ENCODE results near the gene RHOU. TPM values are rescaled to one million over a fixed set of nuclear protein-coding genes. Genes with fewer than 3 reads are reported as not detected.

RHOU gene
- total RNA-seq, 3 donors from 2014 or later (not counting 1 experiment from before 2014, with no cell fraction given), result 0.33 to 1.6 (median 0.82) TPM

DNA sequence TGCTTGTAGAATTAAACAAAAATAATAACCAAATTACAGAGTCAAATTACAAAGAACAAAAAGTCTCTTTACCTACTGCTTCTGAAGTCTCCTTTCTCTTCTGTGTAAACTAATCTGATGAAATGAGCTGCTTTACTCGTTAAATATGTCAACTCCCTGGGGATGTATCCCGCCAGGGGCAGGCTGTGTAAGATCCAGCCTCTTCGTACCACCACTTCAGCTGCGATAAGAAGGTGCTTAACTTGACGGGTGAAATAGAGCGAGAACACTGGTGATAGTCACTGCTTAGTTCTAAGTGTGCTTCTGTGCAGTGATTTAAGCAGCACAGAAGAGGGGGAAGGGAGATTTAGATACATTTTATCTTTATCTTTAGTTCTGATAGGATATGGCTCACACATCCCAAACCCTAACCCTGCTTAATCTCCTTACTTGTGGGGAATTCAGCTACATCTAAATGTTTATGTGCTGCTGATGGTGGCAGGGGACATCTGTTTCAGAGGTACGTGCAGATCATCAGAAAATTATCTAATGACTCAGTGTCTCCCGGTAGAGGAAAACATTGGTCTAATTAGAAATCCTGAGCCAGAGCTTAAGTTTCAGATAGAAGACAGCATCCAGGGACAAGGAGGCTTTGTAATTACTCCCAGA is 46.0 kb downstream of the RHOU start:
- no peak overlapping the region for H3K4me3 Mint-ChIP-seq
- no peak overlapping the region for H3K27ac Mint-ChIP-seq
- Histone ChIP-seq H3K9me3 (ENCODE audit: control insufficient read depth, insufficient read depth, low read length) (no peaks in the 10 kb centered on the region), H3K36me3 (ENCODE audit: control insufficient read depth, insufficient read depth, low read length) (no peaks in the 10 kb centered on the region), H3K27ac (ENCODE audit: low read length) (no peak overlapping the region), H3K4me1 (ENCODE audit: control insufficient read depth, insufficient read depth, low read length) (no peaks in the 10 kb centered on the region), H3K4me3 (ENCODE audit: low read length) (no peak overlapping the region), H3K27me3 (ENCODE audit: control insufficient read depth, insufficient read depth, low read length) (no peaks in the 10 kb centered on the region)
- intact Hi-C loops (cut with micrococcal nuclease), result no loop called here
- no peaks in the 10 kb centered on the region for H3K27me3 Mint-ChIP-seq (ENCODE audit: low read depth in 2 of 2)
- WGBS (ENCODE audit: insufficient coverage), result 83% methylated on average over 8 of the region's 8 CpGs
- no peak for DNase-seq
- no peaks in the 10 kb centered on the region for H3K9me3 Mint-ChIP-seq
- TF ChIP-seq, protein P1, sequence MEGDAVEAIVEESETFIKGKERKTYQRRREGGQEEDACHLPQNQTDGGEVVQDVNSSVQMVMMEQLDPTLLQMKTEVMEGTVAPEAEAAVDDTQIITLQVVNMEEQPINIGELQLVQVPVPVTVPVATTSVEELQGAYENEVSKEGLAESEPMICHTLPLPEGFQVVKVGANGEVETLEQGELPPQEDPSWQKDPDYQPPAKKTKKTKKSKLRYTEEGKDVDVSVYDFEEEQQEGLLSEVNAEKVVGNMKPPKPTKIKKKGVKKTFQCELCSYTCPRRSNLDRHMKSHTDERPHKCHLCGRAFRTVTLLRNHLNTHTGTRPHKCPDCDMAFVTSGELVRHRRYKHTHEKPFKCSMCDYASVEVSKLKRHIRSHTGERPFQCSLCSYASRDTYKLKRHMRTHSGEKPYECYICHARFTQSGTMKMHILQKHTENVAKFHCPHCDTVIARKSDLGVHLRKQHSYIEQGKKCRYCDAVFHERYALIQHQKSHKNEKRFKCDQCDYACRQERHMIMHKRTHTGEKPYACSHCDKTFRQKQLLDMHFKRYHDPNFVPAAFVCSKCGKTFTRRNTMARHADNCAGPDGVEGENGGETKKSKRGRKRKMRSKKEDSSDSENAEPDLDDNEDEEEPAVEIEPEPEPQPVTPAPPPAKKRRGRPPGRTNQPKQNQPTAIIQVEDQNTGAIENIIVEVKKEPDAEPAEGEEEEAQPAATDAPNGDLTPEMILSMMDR (IDR thresholded peaks at IDR 0.05), result no peak
- ATAC-seq, result no peak
- no peaks in the 10 kb centered on the region for H3K4me1 Mint-ChIP-seq
- no peaks in the 10 kb centered on the region for H3K36me3 Mint-ChIP-seq

DNA sequence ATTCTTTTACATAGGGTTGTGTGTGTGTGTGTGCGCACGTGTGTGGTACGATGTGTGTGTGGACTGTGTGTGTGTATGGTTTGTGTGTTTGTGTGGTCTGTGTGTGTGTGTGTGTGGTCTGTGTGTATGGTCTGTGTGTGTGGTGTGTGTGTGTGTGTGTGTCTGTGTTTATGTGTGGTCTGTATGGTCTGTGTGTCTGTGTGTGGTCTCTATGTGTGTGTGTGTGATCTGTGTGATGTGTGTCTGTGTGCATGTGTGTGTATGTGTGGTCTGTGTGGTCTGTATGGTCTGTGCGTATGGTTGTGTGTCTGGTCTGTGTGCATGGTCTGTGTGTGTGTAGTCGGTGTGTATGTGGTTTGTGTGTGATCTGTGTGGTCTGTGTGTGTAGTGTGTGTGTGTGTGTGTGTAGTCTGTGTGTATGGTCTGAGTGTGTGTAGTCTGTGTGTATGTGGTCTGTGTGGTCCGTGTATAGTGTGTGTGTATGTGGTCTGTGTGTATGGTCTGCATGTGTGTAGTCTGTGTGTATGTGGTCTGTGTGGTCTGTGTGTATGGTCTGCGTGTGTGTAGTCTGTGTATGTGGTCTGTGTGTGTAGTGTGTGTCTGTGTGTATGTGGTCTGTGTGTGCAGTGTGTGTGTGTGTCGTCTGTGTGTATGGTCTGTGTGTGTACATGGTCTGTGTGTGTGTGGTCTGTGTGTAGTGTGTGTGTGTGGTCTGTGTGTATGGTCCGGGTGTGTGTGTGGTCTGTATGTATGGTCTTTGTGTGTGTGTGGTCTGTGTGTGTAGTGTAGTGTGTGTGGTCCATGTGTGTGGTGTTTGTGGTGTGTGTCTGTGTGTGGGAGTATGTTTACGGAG is 46.8 kb downstream of the RHOU start:
- H3K36me3 Mint-ChIP-seq, result no peaks in the 10 kb centered on the region
- DNase-seq (no peak), ATAC-seq (peak in 1 of 3 donors; percentile 41)
- no peaks in the 10 kb centered on the region for H3K4me1 ChIP-seq (ENCODE audit: control insufficient read depth, insufficient read depth, low read length)
- WGBS (ENCODE audit: insufficient coverage), result 82% methylated on average over 10 of the region's 10 CpGs
- H3K27ac ChIP-seq (ENCODE audit: low read length), result no peak overlapping the region
- H3K4me3 ChIP-seq (ENCODE audit: low read length), result no peak overlapping the region
- H3K27me3 Mint-ChIP-seq (ENCODE audit: low read depth in 2 of 2), result no peaks in the 10 kb centered on the region
- H3K27ac Mint-ChIP-seq, result no peak overlapping the region
- H3K4me3 Mint-ChIP-seq, result no peak overlapping the region
- H3K27me3 ChIP-seq (ENCODE audit: control insufficient read depth, insufficient read depth, low read length), result no peaks in the 10 kb centered on the region
- H3K9me3 Mint-ChIP-seq, result no peaks in the 10 kb centered on the region
- H3K4me1 Mint-ChIP-seq, result no peaks in the 10 kb centered on the region
- no peaks in the 10 kb centered on the region for H3K9me3 ChIP-seq (ENCODE audit: control insufficient read depth, insufficient read depth, low read length)
- TF ChIP-seq, protein P1 (IDR thresholded peaks at IDR 0.05), result no peak
- no peaks in the 10 kb centered on the region for H3K36me3 ChIP-seq (ENCODE audit: control insufficient read depth, insufficient read depth, low read length)
- intact Hi-C loops (cut with micrococcal nuclease), result no loop called here

DNA sequence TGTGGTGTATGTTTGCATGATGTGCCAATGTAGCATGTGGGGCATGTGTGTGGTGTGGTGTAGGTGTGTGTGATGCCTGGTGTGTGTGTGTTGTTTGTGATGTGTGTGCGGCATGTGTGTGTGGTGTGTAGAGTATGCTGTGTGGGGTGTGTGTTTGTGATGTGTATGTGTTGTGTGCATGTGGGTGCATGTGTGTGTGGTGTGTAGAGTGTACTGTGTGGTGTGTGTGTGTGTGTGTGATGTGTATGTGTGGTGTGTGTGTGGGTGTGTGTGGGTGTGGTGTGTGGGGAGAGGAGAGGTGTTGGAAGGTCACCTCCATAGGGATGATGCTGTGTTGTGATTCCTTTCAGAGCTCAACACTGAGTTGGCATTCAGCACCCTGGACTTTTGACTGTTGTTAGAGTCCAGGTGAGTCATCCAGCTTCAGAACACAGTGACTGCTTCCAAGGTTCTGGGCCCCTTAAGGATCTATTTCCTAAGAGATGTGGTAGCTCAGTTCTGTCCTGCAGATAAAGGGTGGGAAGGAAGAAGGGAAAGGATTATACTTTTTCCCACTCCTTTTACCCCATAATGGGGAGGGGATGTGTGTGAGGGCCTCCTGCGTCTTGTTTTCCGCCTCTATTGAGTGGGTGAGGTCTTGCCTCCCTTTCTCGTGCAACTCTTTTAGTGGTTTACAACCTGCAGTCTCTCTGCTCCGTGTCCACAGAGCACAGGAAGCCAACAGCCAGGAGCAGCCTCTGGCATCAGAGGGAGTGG is 47.6 kb downstream of the RHOU start:
- WGBS (ENCODE audit: insufficient coverage), result 94% methylated on average over 5 of the region's 5 CpGs
- intact Hi-C loops (cut with micrococcal nuclease), result no loop called here
- Histone ChIP-seq H3K27me3 (ENCODE audit: control insufficient read depth, insufficient read depth, low read length) (no peaks in the 10 kb centered on the region), H3K36me3 (ENCODE audit: control insufficient read depth, insufficient read depth, low read length) (no peaks in the 10 kb centered on the region), H3K9me3 (ENCODE audit: control insufficient read depth, insufficient read depth, low read length) (no peaks in the 10 kb centered on the region), H3K4me1 (ENCODE audit: control insufficient read depth, insufficient read depth, low read length) (no peaks in the 10 kb centered on the region), H3K27ac (ENCODE audit: low read length) (no peak overlapping the region), H3K4me3 (ENCODE audit: low read length) (no peak overlapping the region)
- Mint-ChIP-seq H3K27me3 (ENCODE audit: low read depth in 2 of 2) (no peaks in the 10 kb centered on the region), H3K9me3 (no peaks in the 10 kb centered on the region), H3K27ac (no peak overlapping the region), H3K4me1 (no peaks in the 10 kb centered on the region), H3K4me3 (no peak overlapping the region), H3K36me3 (no peaks in the 10 kb centered on the region)
- DNase-seq, result no peak
- TF ChIP-seq, protein P1 (IDR thresholded peaks at IDR 0.05), result no peak
- peak in 1 of 3 donors; percentile 11 for ATAC-seq
